ENCODE results near the gene PRDM16.

GRCh38 chr1:3336641-3337630, 267.9 kb downstream of the PRDM16 start:
- no peak for TF ChIP-seq CTCF (IDR thresholded peaks at IDR 0.05)
- TF ChIP-seq POLR2AphosphoS5 (IDR thresholded peaks at IDR 0.05; ENCODE audit: low read depth, low read length), result no peak
- no peak for TF ChIP-seq TCF7L2 (IDR thresholded peaks at IDR 0.05; ENCODE audit: low read depth, low read length)
